Stimulated activated CD4-positive, alpha-beta T cell treated with anti-CD3 and anti-CD28 coated beads, Interleukin-4, amount 100 ng/mL, for 48 hours (primary cell): ENCODE results near the gene MRTFB.
"Not testable (repeated sequence)": the region's sequence is repeated elsewhere in the genome, so short reads cannot be mapped to it uniquely, and the experiment has no call there.

Source experiments
- DNase-seq, 2 donors: peaks; one replicate each; pipeline ENCODE4 v3.0.0-alpha.2; 2020; ENCODE audit warnings: low read depth in 2 of 2

The MRTFB gene

DNA sequence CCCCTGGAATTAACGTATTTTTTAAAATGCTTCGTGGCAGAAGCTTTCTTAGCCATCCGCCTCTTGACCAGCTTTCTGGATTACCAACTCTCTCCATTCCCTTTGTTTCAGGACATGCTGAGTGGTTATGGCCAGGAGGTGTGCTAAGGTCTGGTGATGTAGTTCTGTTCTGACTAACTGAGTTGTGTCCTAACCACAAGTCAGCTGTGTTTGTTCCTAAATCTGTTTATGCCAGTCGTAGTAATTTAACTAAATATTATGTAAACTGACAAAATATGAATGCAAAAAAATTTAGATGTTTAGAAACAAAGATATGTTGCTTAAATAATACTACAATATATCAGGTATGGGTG is 61.6 kb downstream of the MRTFB start:
- no peak for DNase-seq

DNA sequence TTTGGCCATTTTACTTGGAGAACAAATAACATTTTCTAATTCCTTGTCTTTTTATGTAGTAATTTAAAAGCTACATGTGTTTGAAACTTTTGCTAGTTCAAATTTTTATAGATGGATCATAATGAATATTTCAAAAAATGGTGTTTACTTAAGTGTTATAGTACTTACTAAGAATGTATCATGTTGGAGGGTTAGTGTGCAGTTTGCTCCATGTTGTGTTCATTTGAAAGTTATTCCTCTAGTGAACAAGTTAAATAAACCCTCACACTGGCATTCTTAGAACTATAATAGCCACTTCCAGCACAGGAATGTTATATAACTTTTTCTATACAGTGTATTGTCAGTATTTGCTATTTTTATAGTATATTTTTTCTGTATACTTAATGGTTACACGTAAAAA is 62.8 kb downstream of the MRTFB start:
- DNase-seq: no peak

GRCh38 chr16:14135704-14136103 is 64.6 kb downstream of the MRTFB start:
- no peak for DNase-seq

- no peak for DNase-seq
These were observed 68.8 kb downstream of the MRTFB start for GRCh38 chr16:14139872-14140271.

DNA sequence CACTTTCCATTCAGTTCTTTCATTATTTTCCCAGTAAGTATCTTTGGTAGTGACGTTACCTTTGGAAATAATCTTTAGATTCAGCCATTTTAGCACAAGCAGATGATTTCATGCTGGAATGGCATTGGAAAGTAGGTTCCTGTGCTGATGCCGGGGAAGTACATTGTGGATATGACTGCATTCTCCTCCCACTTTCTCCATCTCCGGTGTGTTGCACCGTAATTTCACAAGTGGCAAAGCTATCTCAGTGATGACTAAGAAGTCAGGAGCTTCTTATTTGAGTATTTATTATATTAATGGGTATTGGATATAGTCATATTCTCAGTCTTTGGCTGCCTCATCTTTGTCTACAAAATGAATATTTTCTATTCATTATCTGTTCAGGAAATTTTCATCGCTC is 69.8 kb downstream of the MRTFB start:
- DNase-seq: no peak

GRCh38 chr16:14146445-14146844 is 75.3 kb downstream of the MRTFB start:
- DNase-seq: no peak

- no peak for DNase-seq
These were observed 76.9 kb downstream of the MRTFB start for GRCh38 chr16:14148016-14148415.

DNA sequence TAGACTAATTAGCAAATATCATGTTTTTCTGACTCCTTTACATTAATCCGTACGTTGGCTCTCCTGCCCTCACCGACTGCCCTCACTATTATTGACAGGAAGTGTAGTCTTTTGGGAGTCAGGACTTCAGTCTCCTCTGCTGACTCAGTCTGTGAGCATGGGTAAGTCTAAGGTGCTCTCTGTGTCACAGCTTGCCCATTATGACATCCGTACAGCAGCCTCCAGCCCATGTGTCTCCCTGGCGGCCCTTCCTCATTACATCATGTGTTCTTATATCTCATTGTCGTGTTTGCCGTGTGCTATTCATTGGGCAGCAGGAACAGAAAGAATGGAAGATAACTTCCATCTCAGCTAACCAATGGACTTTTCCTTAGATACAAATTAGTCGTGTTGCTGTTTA is 77.5 kb downstream of the MRTFB start:
- no peak for DNase-seq

GRCh38 chr16:14150796-14151195 is 79.7 kb downstream of the MRTFB start:
- no peak for DNase-seq

DNA sequence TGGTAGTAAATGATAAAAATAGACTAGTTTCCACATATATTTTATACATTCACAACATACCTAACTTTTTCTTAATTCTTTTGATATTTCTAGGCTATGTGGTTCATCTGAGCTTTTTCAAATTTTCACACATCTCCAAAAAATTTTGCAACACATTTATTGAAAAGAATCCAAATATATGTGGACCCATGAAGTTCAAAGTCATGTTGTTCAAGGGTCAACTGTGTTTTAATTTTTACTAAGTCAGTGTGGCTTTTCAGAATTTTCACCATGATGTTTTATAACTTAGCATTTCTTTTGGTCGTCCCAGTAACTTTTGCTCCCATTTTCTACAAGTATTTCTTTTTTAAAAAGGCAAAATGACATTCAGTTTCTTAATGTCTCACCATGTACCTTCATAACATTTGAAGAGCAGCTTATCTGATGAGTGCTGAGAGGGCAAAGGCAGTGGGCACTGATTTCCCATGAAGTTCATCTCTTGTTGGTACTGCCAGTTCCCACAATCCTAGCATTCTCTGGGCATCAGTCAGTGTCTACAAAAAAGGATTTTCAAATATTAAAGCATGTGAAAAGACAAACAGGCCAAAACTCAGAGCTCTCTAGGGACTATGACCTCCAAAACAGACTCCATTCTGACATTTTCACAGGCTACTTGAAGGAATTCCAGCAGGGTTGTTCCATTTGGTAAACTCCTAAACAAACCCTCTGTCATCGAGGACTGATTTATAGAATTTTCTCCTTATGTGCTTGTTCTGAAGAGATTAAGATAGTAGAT is 80.3 kb downstream of the MRTFB start:
- DNase-seq: no peak

GRCh38 chr16:14155572-14156190 is 84.6 kb downstream of the MRTFB start:
- no peak for DNase-seq

- DNase-seq: no peak
These were observed 94.0 kb downstream of the MRTFB start for GRCh38 chr16:14164916-14165662.

GRCh38 chr16:14168146-14168545 is 97.0 kb downstream of the MRTFB start:
- no peak for DNase-seq

DNA sequence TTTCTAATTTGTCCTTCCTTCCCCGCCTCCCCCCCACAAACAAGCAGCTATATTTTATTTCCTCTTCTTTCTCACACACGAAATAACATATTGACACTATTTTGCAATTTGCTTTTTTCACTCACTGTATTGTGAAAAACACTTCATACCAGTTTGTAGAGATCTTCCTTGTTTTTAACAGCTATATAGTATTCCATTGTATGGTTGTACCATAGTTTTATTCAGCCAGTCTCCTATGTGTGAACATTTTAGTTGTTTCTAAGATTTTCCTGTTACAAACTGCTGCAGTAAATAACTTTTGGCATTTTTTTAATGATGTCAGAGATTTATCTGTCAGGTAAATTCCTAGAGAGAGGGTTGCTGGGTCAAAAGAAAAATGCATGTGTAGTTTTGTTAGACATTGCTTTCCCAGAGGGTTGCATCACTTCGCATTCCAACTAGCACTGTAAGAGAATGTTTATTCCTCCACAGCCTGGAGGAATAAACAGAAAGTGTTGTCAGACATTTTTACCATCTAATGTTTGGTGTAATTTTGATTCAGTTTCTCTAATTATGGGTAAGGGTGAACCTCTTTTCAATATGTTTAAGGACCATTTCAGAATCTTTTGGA is 101.2 kb downstream of the MRTFB start:
- DNase-seq: no peak

- DNase-seq: no peak
These were observed 104.0 kb downstream of the MRTFB start for GRCh38 chr16:14175086-14175485.

DNA sequence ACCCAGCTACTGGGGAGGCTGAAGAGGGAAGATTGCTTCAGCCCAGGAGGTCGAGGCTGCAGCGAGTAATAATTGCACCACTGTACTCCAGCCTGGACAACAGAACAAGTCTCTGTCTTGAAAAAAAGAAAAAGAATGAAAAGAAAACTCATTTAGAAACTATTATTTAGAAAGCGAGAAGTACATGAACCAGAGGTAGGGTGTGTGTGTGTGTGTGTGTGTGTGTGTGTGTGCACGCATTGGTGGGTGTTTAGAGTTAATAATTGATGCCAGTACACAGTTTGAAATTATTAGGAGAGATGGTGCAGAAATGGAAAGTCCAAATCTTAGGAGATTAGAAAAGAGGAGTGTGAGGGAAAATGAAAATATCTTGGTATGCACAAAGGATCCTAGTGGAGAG is 106.6 kb downstream of the MRTFB start:
- no peak for DNase-seq

DNA sequence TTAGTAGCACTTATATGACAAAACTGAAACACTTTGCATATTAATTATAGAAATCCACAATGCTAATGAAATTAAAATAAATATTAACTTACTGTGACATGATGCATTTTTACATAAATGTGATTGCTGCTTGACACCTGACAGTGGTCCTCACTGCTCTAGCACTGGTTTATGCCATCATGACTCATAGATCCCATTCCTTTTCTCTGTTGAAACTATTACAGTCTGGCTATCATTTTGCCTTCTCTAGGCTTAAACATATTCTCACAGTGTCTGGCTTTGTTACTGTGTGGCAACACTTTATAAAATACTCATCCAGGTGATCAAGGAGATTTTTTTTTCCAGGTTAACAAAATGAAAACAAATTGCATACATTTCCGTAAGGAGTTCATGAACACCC is 108.0 kb downstream of the MRTFB start:
- no peak for DNase-seq

DNA sequence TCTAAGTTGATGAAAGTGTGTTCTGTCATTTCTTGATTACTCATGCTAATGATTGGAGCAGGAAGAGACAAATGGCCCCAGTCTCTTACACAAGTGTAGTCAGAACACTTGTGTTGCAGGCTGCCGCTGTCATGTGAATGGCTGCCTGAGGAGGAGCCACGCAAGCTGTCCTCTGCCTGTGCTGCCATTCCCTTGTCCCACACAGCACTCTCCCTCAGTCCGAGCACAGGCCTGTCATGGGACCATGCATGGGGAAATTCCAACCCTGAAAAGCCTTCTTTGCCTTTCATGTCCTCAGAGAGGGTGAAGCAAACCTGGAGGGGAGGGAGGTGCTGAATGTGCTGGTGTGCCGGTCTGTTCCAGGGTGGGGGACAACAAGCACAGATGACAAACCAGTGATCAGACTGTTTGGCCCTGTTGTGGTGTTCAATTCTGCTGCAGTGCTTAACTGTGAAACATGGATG is 109.4 kb downstream of the MRTFB start:
- no peak for DNase-seq

- DNase-seq: no peak
These were observed 110.4 kb downstream of the MRTFB start for GRCh38 chr16:14181371-14182050.

- no peak for DNase-seq
These were observed 111.9 kb downstream of the MRTFB start for GRCh38 chr16:14182999-14183398.

GRCh38 chr16:14183962-14184361 is 112.8 kb downstream of the MRTFB start:
- DNase-seq: not testable (repeated sequence)
